HUES48 (cell line): ENCODE measurements around the gene CATSPERB.
"Not testable (repeated sequence)": the region's sequence is repeated elsewhere in the genome, so short reads cannot be mapped to it uniquely, and the experiment has no call there.

ENCODE experiments used
- H3K27ac ChIP-seq: one replicate; pipeline ENCODE4 v1.7.0; 2013; ENCODE audit warnings: low read depth, low read length, inconsistent platforms
- H3K27me3 ChIP-seq: 2 replicates; pipeline ENCODE4 v1.6.1; 2013; ENCODE audit warnings: mild to moderate bottlenecking, low read length; ENCODE audit not compliant: control insufficient read depth, insufficient read depth
- H3K36me3 ChIP-seq: 2 replicates; pipeline ENCODE4 v1.6.1; 2013; ENCODE audit warnings: low read length; ENCODE audit not compliant: control insufficient read depth, insufficient read depth
- H3K4me1 ChIP-seq: 2 replicates; pipeline ENCODE4 v1.6.1; 2013; ENCODE audit warnings: mild to moderate bottlenecking, low read length; ENCODE audit not compliant: control insufficient read depth, insufficient read depth
- H3K4me3 ChIP-seq: 2 replicates; pipeline ENCODE4 v1.5.1; 2013; ENCODE audit warnings: mild to moderate bottlenecking, low read depth, low read length
- H3K9ac ChIP-seq: 2 replicates; pipeline ENCODE4 v1.6.1; 2013; ENCODE audit warnings: mild to moderate bottlenecking, low read depth, low read length, moderate library complexity
- H3K9me3 ChIP-seq: 2 replicates; pipeline ENCODE4 v1.6.1; 2013; ENCODE audit warnings: low read length; ENCODE audit not compliant: control insufficient read depth, insufficient read depth

The CATSPERB gene

GRCh38 chr14:91752961-91753360 is 21.1 kb upstream of the CATSPERB start:
- Histone ChIP-seq H3K27ac (no peak overlapping the region), H3K36me3 (no peaks in the 10 kb centered on the region), H3K27me3 (no peaks in the 10 kb centered on the region), H3K4me1 (peaks cover 12% of the 10 kb centered on the region; the same call in 1 of the 2 replicates), H3K9ac (no peak overlapping the region), H3K4me3 (no peak overlapping the region), H3K9me3 (no peaks in the 10 kb centered on the region)

- H3K27me3 ChIP-seq = no peaks in the 10 kb centered on the region
- no peak overlapping the region for H3K27ac ChIP-seq
- no peak overlapping the region for H3K4me3 ChIP-seq
- H3K9ac ChIP-seq = no peak overlapping the region
- no peaks in the 10 kb centered on the region for H3K9me3 ChIP-seq
- H3K4me1 ChIP-seq = peaks cover 12% of the 10 kb centered on the region; the same call in 1 of the 2 replicates
- H3K36me3 ChIP-seq = no peaks in the 10 kb centered on the region
These were observed 19.8 kb upstream of the CATSPERB start for GRCh38 chr14:91751719-91752118.

- H3K4me3 ChIP-seq = no peak overlapping the region
- no peaks in the 10 kb centered on the region for H3K27me3 ChIP-seq
- peaks cover 12% of the 10 kb centered on the region; the same call in 1 of the 2 replicates for H3K4me1 ChIP-seq
- no peaks in the 10 kb centered on the region for H3K9me3 ChIP-seq
- H3K36me3 ChIP-seq = no peaks in the 10 kb centered on the region
- H3K27ac ChIP-seq = no peak overlapping the region
- H3K9ac ChIP-seq = no peak overlapping the region
These were observed 18.8 kb upstream of the CATSPERB start for GRCh38 chr14:91750634-91751198.

GRCh38 chr14:91749868-91750267 is 18.0 kb upstream of the CATSPERB start:
- Histone ChIP-seq H3K4me3 (no peak overlapping the region), H3K9me3 (no peaks in the 10 kb centered on the region), H3K36me3 (no peaks in the 10 kb centered on the region), H3K9ac (no peak overlapping the region), H3K27ac (no peak overlapping the region), H3K4me1 (peaks cover 12% of the 10 kb centered on the region; the same call in 1 of the 2 replicates), H3K27me3 (no peaks in the 10 kb centered on the region)

- Histone ChIP-seq H3K9ac (no peak overlapping the region), H3K27ac (no peak overlapping the region), H3K36me3 (no peaks in the 10 kb centered on the region), H3K27me3 (no peaks in the 10 kb centered on the region), H3K9me3 (no peaks in the 10 kb centered on the region), H3K4me1 (peaks cover 5% of the 10 kb centered on the region; the same call in 1 of the 2 replicates), H3K4me3 (no peak overlapping the region)
These were observed 16.2 kb upstream of the CATSPERB start for GRCh38 chr14:91748049-91748448.

GRCh38 chr14:91745344-91745743 is 13.5 kb upstream of the CATSPERB start:
- no peaks in the 10 kb centered on the region for H3K4me1 ChIP-seq
- H3K4me3 ChIP-seq = no peak overlapping the region

GRCh38 chr14:91744068-91744480 is 12.2 kb upstream of the CATSPERB start:
- H3K4me1 ChIP-seq = no peaks in the 10 kb centered on the region
- H3K36me3 ChIP-seq = no peaks in the 10 kb centered on the region
- H3K9ac ChIP-seq = no peak overlapping the region
- H3K4me3 ChIP-seq = no peak overlapping the region
- no peaks in the 10 kb centered on the region for H3K27me3 ChIP-seq
- H3K27ac ChIP-seq = no peak overlapping the region
- H3K9me3 ChIP-seq = no peaks in the 10 kb centered on the region

More at GRCh38 chr14:91745344-91745743, 13.5 kb upstream of the CATSPERB start:
- Histone ChIP-seq H3K36me3 (no peaks in the 10 kb centered on the region), H3K9ac (no peak overlapping the region), H3K27me3 (no peaks in the 10 kb centered on the region), H3K9me3 (no peaks in the 10 kb centered on the region), H3K27ac (no peak overlapping the region)

GRCh38 chr14:91743305-91743653 is 11.4 kb upstream of the CATSPERB start:
- Histone ChIP-seq H3K4me1 (no peaks in the 10 kb centered on the region), H3K4me3 (no peak overlapping the region), H3K9ac (no peak overlapping the region), H3K36me3 (no peaks in the 10 kb centered on the region), H3K27ac (no peak overlapping the region), H3K27me3 (no peaks in the 10 kb centered on the region), H3K9me3 (no peaks in the 10 kb centered on the region)

GRCh38 chr14:91742621-91743304 is 10.9 kb upstream of the CATSPERB start:
- Histone ChIP-seq H3K36me3 (no peaks in the 10 kb centered on the region), H3K4me1 (no peaks in the 10 kb centered on the region), H3K9me3 (no peaks in the 10 kb centered on the region), H3K9ac (no peak overlapping the region), H3K4me3 (no peak overlapping the region), H3K27me3 (no peaks in the 10 kb centered on the region), H3K27ac (no peak overlapping the region)

- H3K27ac ChIP-seq, H3K4me3 ChIP-seq, H3K36me3 ChIP-seq, H3K9me3 ChIP-seq, H3K4me1 ChIP-seq, H3K9ac ChIP-seq, H3K27me3 ChIP-seq: not testable (repeated sequence)
These were observed 8.0 kb upstream of the CATSPERB start for GRCh38 chr14:91739867-91740266.

- Histone ChIP-seq H3K36me3 (no peaks in the 10 kb centered on the region), H3K4me3 (no peak overlapping the region), H3K9me3 (no peaks in the 10 kb centered on the region)
These were observed 5.7 kb upstream of the CATSPERB start for GRCh38 chr14:91737619-91738018.

More at GRCh38 chr14:91737619-91738018, 5.7 kb upstream of the CATSPERB start:
- Histone ChIP-seq H3K27me3 (no peaks in the 10 kb centered on the region), H3K9ac (no peak overlapping the region), H3K4me1 (no peaks in the 10 kb centered on the region), H3K27ac (no peak overlapping the region)
